Ovary (tissue), 9 donors: ENCODE data around the gene CCL4L2. TPM values are rescaled to one million over a fixed set of nuclear protein-coding genes. Genes with fewer than 3 reads are reported as not detected.
A peak's percentile ranks its signal among the peaks of the same experiment; 100 is the strongest.
"Not testable (repeated sequence)": the region's sequence is repeated elsewhere in the genome, so short reads cannot be mapped to it uniquely, and the experiment has no call there.

Experiments
- DNase-seq, 5 donors: peaks; one replicate each; pipeline ENCODE4 v3.0.0-alpha.2; 2019 to 2020
- H3K27ac ChIP-seq, 2 donors: fragments of 200-600 bp; one replicate each; pipeline versions ENCODE4 v1.5.1 to v1.8.0; 2019 to 2022
- H3K27me3 ChIP-seq: fragments of 200-600 bp; one replicate; pipeline ENCODE4 v1.8.0; 2022
- H3K36me3 ChIP-seq: fragments of 200-600 bp; sonication (generic); one replicate; pipeline ENCODE4 v1.5.1; 2019
- H3K4me1 ChIP-seq: one replicate; pipeline ENCODE4 v1.8.1; 2013; ENCODE audit warnings: mild to moderate bottlenecking, moderate library complexity; ENCODE audit not compliant: insufficient read depth
- H3K4me3 ChIP-seq: fragments of 200-600 bp; sonication (generic); one replicate; pipeline ENCODE4 v1.5.1; 2017
- H3K9me3 ChIP-seq, 2 donors: fragments of 200-600 bp in 1 of 2; sonication (generic) in 1 of 2; one replicate each; pipeline versions ENCODE4 v1.5.1 to v1.8.1; 2013 to 2019; ENCODE audit warnings: mild to moderate bottlenecking in 1 of 2, moderate library complexity in 1 of 2
- CTCF ChIP-seq, 3 donors: fragments of 450-650 bp in 2 of 3; fragments of 200-600 bp in 1 of 3; IDR thresholded peaks; one replicate each; pipeline versions ENCODE4 v1.5.1 to v1.8.0; 2016 to 2022; ENCODE audit warnings: antibody characterized with exemption in 3 of 3, mild to moderate bottlenecking in 1 of 3
- EP300 ChIP-seq: sonication (generic); formaldehyde crosslinking; IDR thresholded peaks from one replicate; pipeline ENCODE4 v1.6.1; 2017; ENCODE audit warnings: antibody characterized with exemption
- POLR2A ChIP-seq: fragments of 450-650 bp; IDR thresholded peaks from one replicate; pipeline ENCODE4 v1.6.1; 2017; ENCODE audit warnings: antibody characterized with exemption, mild to moderate bottlenecking, moderate library complexity
- WGBS, 3 donors: extraction: QIAGEN DNeasy Blood & Tissue Kit in 1 of 3; methylation state at CpG; one replicate each; pipeline versions ENCODE4 v1.1.5 to v1.1.7; 2013 to 2017; 5-methylcytosine and 5-hydroxymethylcytosine counted together
- intact Hi-C, 4 donors: fragments of 100-400 bp; cut with DNase I; formaldehyde crosslinking; loops; one replicate each; pipeline versions ENCODE4 v1.11.0 to v1.15.1; 2022 to 2023
- polyA plus RNA-seq, 2 donors: library from polyadenylated mRNA; stranded (reverse); fragments of 200-250 nt in 1 of 2; fragments of 350-450 nt in 1 of 2; fragmentation: Illumina TruSeq in 1 of 2; extraction: RNeasy Lipid Tissue Mini Kit (QIAGEN cat#74804) in 1 of 2; gene quantifications; one replicate each; pipeline ENCODE4 v1.2.3, GENCODE V29; 2013 to 2014
- total RNA-seq, 7 donors: library from RNA; depleted of rRNA in 2 of 7; stranded (reverse); fragments of >200 nt in 2 of 7; fragmentation: NEBNext Ultra II Directional in 3 of 7; extraction: Animal tissue kit (Norgen Biotek cat#: 25700) in 3 of 7; gene quantifications; one replicate each; pipeline versions ENCODE4 v1.1.0 to v1.2.4, GENCODE V29; 2016 to 2023
- donor health status: DM: no; HTN: no; CAD: no; lungs with moderate emphysema.
- donor health status: DM: no; HTN: no; CAD: no.
- donor health status: Bipolar disorder and iron deficiency.
- donor health status: DM: yes; HTN: yes; CAD: no.
- donor health status: DM: no; HTN: no; CAD: no.
- donor health status: DM: yes; HTN: yes; CAD: no.

Gene CCL4L2
- total and polyA plus RNA-seq, 9 donors, result 0.42 to 13.1 (median 1.4) TPM; not detected in 1

DNA sequence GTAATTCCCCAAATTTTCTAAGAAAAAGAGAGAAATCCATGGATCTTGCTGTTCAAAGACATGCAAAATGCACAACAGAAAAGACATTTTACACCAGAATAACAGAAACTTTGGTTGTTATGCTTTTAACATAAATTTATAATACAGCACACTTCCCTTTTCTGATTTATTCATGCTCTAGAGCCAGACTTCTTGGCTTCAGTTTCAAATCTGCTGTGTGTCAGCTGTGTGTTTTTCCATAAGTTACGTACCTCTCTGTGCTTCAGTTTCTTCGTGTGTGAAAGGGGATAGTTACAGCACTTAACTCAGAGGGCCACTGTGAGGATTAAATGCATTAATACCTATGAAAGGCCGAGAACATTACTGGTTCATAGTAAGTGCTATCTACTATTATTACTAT, 7.5 kb upstream of the CCL4L2 start:
- no peaks in the 10 kb centered on the region for H3K27me3 ChIP-seq
- 87 to 93% (median 90%) methylated on average over 3 of the region's 3 CpGs for WGBS, 3 donors

GRCh38 chr17:36204724-36205500, 6.0 kb upstream of the CCL4L2 start:
- H3K9me3 ChIP-seq, result no peaks in the 10 kb centered on the region
- peaks cover 11% of the 10 kb centered on the region for H3K4me1 ChIP-seq
- no peak for DNase-seq
- intact Hi-C loops, result no loop called here
- TF ChIP-seq POLR2A (no peak), EP300 (no peak), CTCF (IDR thresholded peaks at IDR 0.05) (no peak)
- H3K27me3 ChIP-seq, result no peaks in the 10 kb centered on the region
- 6 to 30% (median 9%) methylated on average over 7 of the region's 7 CpGs for WGBS, 3 donors
- no peak overlapping the region for H3K4me3 ChIP-seq
- H3K27ac ChIP-seq, result peak overlapping the region in 1 of 2 donors; percentile 69
- H3K36me3 ChIP-seq, result no peaks in the 10 kb centered on the region

More for the DNA sequence above, 7.5 kb upstream of the CCL4L2 start:
- no peak for TF ChIP-seq CTCF (IDR thresholded peaks at IDR 0.05)
- Histone ChIP-seq H3K27ac (no peak overlapping the region), H3K4me3 (no peak overlapping the region), H3K9me3 (no peaks in the 10 kb centered on the region), H3K4me1 (peaks cover 11% of the 10 kb centered on the region), H3K36me3 (no peaks in the 10 kb centered on the region)
- intact Hi-C loops, result no loop called here
- DNase-seq, result no peak

GRCh38 chr17:36205637-36206485, 5.0 kb upstream of the CCL4L2 start:
- Histone ChIP-seq H3K4me3 (no peak overlapping the region), H3K4me1 (peaks cover 11% of the 10 kb centered on the region), H3K27me3 (no peaks in the 10 kb centered on the region), H3K9me3 (no peaks in the 10 kb centered on the region), H3K36me3 (no peaks in the 10 kb centered on the region), H3K27ac (peak overlapping the region; percentile 17 to 69)
- intact Hi-C loops, result no loop called here
- no peak for DNase-seq
- 24 to 38% (median 28%) methylated on average over 4 of the region's 4 CpGs for WGBS, 3 donors
- TF ChIP-seq CTCF (IDR thresholded peaks at IDR 0.05), result no peak
- TF ChIP-seq POLR2A, result no peak
- no peak for TF ChIP-seq EP300

DNA sequence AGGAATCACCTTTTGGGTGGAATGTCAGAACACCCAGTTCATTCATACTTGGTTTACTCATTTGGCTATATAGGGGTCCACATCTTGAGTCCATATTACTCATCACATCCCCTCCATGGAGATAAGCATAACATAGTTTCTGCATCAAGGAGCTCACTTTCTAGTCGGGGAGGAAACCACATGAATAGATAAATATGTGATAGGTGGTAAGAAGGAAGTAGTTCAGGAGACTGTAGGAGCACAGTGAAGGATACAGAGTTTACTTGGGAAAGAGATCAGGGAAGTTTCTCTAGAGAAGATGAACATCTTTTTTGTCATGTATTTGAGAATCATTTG, 4.4 kb upstream of the CCL4L2 start:
- intact Hi-C loops, H3K4me3 ChIP-seq, H3K36me3 ChIP-seq, H3K9me3 ChIP-seq, H3K27ac ChIP-seq, H3K27me3 ChIP-seq, DNase-seq: not testable (repeated sequence)
- WGBS, 3 donors, result 12 to 22% (median 15%) methylated on average over 1 of the region's 1 CpG
- H3K4me1 ChIP-seq, result peaks cover 11% of the 10 kb centered on the region

DNA sequence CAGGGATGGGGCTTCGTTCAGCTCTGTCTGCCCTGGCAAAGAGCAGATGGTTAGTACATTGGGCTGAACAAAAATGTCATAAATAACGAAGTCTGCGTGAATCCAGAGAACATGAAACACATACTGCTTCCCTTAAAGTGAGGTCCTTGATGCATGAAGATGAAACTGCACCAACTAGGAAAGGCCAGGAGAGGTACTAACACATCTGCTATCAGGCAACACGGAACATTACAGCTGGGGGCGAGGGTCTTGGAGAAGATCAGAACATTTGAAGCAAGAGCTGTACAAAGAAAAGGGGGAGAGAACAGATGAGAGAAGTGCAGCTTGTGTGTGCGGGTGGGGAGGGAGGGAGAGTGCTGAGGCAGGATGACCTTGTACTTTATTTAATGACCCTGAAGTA, 3.5 kb upstream of the CCL4L2 start:
- intact Hi-C loops, H3K27ac ChIP-seq, H3K27me3 ChIP-seq, H3K4me1 ChIP-seq, H3K9me3 ChIP-seq, H3K36me3 ChIP-seq, H3K4me3 ChIP-seq, DNase-seq: not testable (repeated sequence)
- WGBS, 3 donors, result 39 to 71% (median 55%) methylated on average over 6 of the region's 6 CpGs
